H9 (cell line): Measurements from ENCODE around the gene LYSMD4. TPM values are rescaled to one million over a fixed set of nuclear protein-coding genes. Genes with fewer than 3 reads are reported as not detected.

Experiments used
- DNase-seq: peaks from one replicate; pipeline ENCODE4 v3.0.0-alpha.2; 2017
- H2AFZ ChIP-seq: one replicate; pipeline ENCODE4 v1.6.1; 2013; ENCODE audit warnings: mild to moderate bottlenecking, low read length, control low read depth, moderate library complexity
- H2AK5ac ChIP-seq: 2 replicates; pipeline ENCODE4 v1.6.1; 2013; ENCODE audit warnings: low read length, control low read depth, mixed read lengths; ENCODE audit not compliant: insufficient read length
- H2BK120ac ChIP-seq: one replicate; pipeline ENCODE4 v1.6.1; 2013; ENCODE audit warnings: low read depth, mild to moderate bottlenecking, low read length, control low read depth, inconsistent platforms; ENCODE audit not compliant: poor library complexity, severe bottlenecking
- H2BK12ac ChIP-seq: 2 replicates; pipeline ENCODE4 v1.6.1; 2013; ENCODE audit warnings: low read length, control low read depth, mixed read lengths, low read depth; ENCODE audit not compliant: insufficient read length
- H2BK15ac ChIP-seq: 2 replicates; pipeline ENCODE4 v1.6.1; 2013; ENCODE audit warnings: low read depth, low read length, control low read depth
- H2BK20ac ChIP-seq: one replicate; pipeline ENCODE4 v1.6.1; 2013; ENCODE audit warnings: low read depth, mild to moderate bottlenecking, low read length, control low read depth, inconsistent platforms; ENCODE audit not compliant: poor library complexity, severe bottlenecking
- H2BK5ac ChIP-seq: 2 replicates; pipeline ENCODE4 v1.6.1; 2013; ENCODE audit warnings: low read length, control low read depth, mixed read lengths; ENCODE audit not compliant: insufficient read length
- H3K14ac ChIP-seq: 2 replicates; pipeline ENCODE4 v1.6.1; 2013; ENCODE audit warnings: low read length, control low read depth; ENCODE audit not compliant: insufficient read depth
- H3K18ac ChIP-seq: 2 replicates; pipeline ENCODE4 v1.6.1; 2013; ENCODE audit warnings: low read depth, mild to moderate bottlenecking, mixed read lengths, low read length, control low read depth; ENCODE audit not compliant: insufficient read length
- H3K23ac ChIP-seq: 2 replicates; pipeline ENCODE4 v1.6.1; 2013; ENCODE audit warnings: low read length, control low read depth, mixed read lengths, low read depth; ENCODE audit not compliant: insufficient read length
- H3K23me2 ChIP-seq: 2 replicates; pipeline ENCODE4 v1.6.1; 2013; ENCODE audit warnings: low read depth, mild to moderate bottlenecking, mixed read lengths, low read length, control low read depth; ENCODE audit not compliant: insufficient read length, poor library complexity, severe bottlenecking
- H3K27ac ChIP-seq: 2 replicates; pipeline ENCODE4 v1.5.1; 2013; ENCODE audit warnings: low read length, control low read depth, mixed read lengths, low read depth; ENCODE audit not compliant: insufficient read length
- H3K27me3 ChIP-seq: 2 replicates; pipeline ENCODE4 v1.6.1; 2013; ENCODE audit warnings: low read length, control low read depth, inconsistent platforms; ENCODE audit not compliant: insufficient read depth
- H3K4ac ChIP-seq: 2 replicates; pipeline ENCODE4 v1.6.1; 2013; ENCODE audit warnings: low read depth, mild to moderate bottlenecking, control low read depth, inconsistent platforms, low read length, moderate library complexity
- H3K4me1 ChIP-seq: 2 replicates; pipeline ENCODE4 v1.6.1; 2013; ENCODE audit warnings: low read length, control low read depth, inconsistent platforms; ENCODE audit not compliant: insufficient read depth
- H3K4me2 ChIP-seq: 2 replicates; pipeline ENCODE4 v1.6.1; 2013; ENCODE audit warnings: low read length, control low read depth, mixed read lengths; ENCODE audit not compliant: insufficient read length, insufficient read depth
- H3K56ac ChIP-seq: 2 replicates; pipeline ENCODE4 v1.6.1; 2013; ENCODE audit warnings: low read depth, mild to moderate bottlenecking, mixed read lengths, low read length, control low read depth; ENCODE audit not compliant: insufficient read length
- H3K79me1 ChIP-seq: 2 replicates; pipeline ENCODE4 v1.6.1; 2013; ENCODE audit warnings: low read depth, mild to moderate bottlenecking, moderate library complexity, low read length, control low read depth, inconsistent platforms; ENCODE audit not compliant: insufficient read depth, poor library complexity, severe bottlenecking
- H3K79me2 ChIP-seq: 2 replicates; pipeline ENCODE4 v1.6.1; 2013; ENCODE audit warnings: low read length, control low read depth, inconsistent platforms; ENCODE audit not compliant: insufficient read depth
- H3K9ac ChIP-seq: 2 replicates; pipeline ENCODE4 v1.6.1; 2013; ENCODE audit warnings: low read length, control low read depth, mixed read lengths; ENCODE audit not compliant: insufficient read length; ENCODE audit errors: extremely low read depth
- H3K9me3 ChIP-seq: one replicate; pipeline ENCODE4 v1.6.1; 2013; ENCODE audit warnings: low read depth, low read length, inconsistent platforms; ENCODE audit not compliant: control insufficient read depth
- H3T11ph ChIP-seq: one replicate; pipeline ENCODE4 v1.6.1; 2013; ENCODE audit warnings: mild to moderate bottlenecking, low read length, control low read depth, inconsistent platforms
- H4K20me1 ChIP-seq: one replicate; pipeline ENCODE4 v1.6.1; 2013; ENCODE audit not compliant: control insufficient read depth, insufficient read length, insufficient read depth
- H4K5ac ChIP-seq: 2 replicates; pipeline ENCODE4 v1.6.1; 2013; ENCODE audit warnings: low read depth, mild to moderate bottlenecking, mixed read lengths, low read length, control low read depth; ENCODE audit not compliant: insufficient read length
- H4K8ac ChIP-seq: replicated peaks from 2 replicates; pipeline ENCODE4 v1.6.1; 2013; ENCODE audit warnings: low read length, control low read depth, mixed read lengths, low read depth; ENCODE audit not compliant: insufficient read length
- H4K91ac ChIP-seq: 2 replicates; pipeline ENCODE4 v1.6.1; 2013; ENCODE audit warnings: low read depth, mild to moderate bottlenecking, moderate library complexity, mixed read lengths, low read length, control low read depth; ENCODE audit not compliant: insufficient read length
- H3K27ac Mint-ChIP-seq, 3 experiments: 2 replicates in 2 of 3; 3 replicates in 1 of 3; pipeline ENCODE4 v1.8.0; 2020 to 2021; ENCODE audit warnings: mixed read lengths in 3 of 3, mild to moderate bottlenecking in 1 of 3, moderate library complexity in 1 of 3
- H3K27me3 Mint-ChIP-seq: 2 replicates; pipeline ENCODE4 v1.8.0; 2021; ENCODE audit warnings: low read depth, mild to moderate bottlenecking, moderate library complexity, mixed read lengths
- H3K36me3 Mint-ChIP-seq, 3 experiments: 2 replicates in 2 of 3; 3 replicates in 1 of 3; pipeline ENCODE4 v1.8.0; 2020 to 2021; ENCODE audit warnings: low read depth in 3 of 3, mixed read lengths in 3 of 3; ENCODE audit not compliant: insufficient read depth in 1 of 3
- H3K4me1 Mint-ChIP-seq, 2 experiments: 2 replicates each; pipeline ENCODE4 v1.8.0; 2020; ENCODE audit warnings: mixed read lengths in 2 of 2
- H3K4me3 Mint-ChIP-seq, 2 experiments: 2 replicates in 1 of 2; 3 replicates in 1 of 2; pipeline ENCODE4 v1.8.0; 2020 to 2021; ENCODE audit warnings: mild to moderate bottlenecking in 2 of 2, mixed read lengths in 2 of 2, moderate library complexity in 1 of 2
- H3K9me3 Mint-ChIP-seq, 2 experiments: 2 replicates in 1 of 2; 3 replicates in 1 of 2; pipeline ENCODE4 v1.8.0; 2020; ENCODE audit warnings: mild to moderate bottlenecking in 2 of 2, mixed read lengths in 2 of 2, moderate library complexity in 1 of 2
- CTCF ChIP-seq: fragments of 200-600 bp; sonication (generic); conservative IDR thresholded peaks from 3 replicates; pipeline ENCODE4 v1.8.0; 2021; ENCODE audit warnings: antibody characterized with exemption, mild to moderate bottlenecking
- WGBS: extraction: QIAGEN DNeasy Blood & Tissue Kit; methylation state at CpG from one replicate; pipeline ENCODE4 v1.1.7; 2013; ENCODE audit warnings: missing lambda C conversion rate, low lambda C conversion rate, mixed read lengths; ENCODE audit not compliant: insufficient read length; ENCODE audit errors: extremely low coverage; 5-methylcytosine and 5-hydroxymethylcytosine counted together
- total RNA-seq: library from RNA; stranded (reverse); gene quantifications from 2 replicates; pipeline ENCODE4 v1.2.1, GENCODE V29; 2021

Gene LYSMD4
- total RNA-seq, 1 experiment from 2014 or later, result 10.0 TPM

- H4K8ac ChIP-seq, result no peak overlapping the region
- no peaks in the 10 kb centered on the region for H4K20me1 ChIP-seq
- no peak overlapping the region for H3T11ph ChIP-seq
- no peaks in the 10 kb centered on the region for H3K79me2 ChIP-seq
- H3K23ac ChIP-seq, result no peak overlapping the region
- peak overlapping the region in 2 of 3 experiments; percentile 7 to 11; a peak in 3 of 7 replicates for H3K27ac Mint-ChIP-seq
- H2AK5ac ChIP-seq, result no peak overlapping the region
- no CpG with 5 or more reads among the region's 16 CpGs for WGBS
- H3K4me1 ChIP-seq, result no peaks in the 10 kb centered on the region
- H3K4me3 Mint-ChIP-seq, result no peak overlapping the region
- H3K56ac ChIP-seq, result no peak overlapping the region
- no peaks in the 10 kb centered on the region for H3K23me2 ChIP-seq
- peaks cover 7 to 30% (median 17%) of the 10 kb centered on the region in 3 experiments; a peak in 5 of 7 replicates for H3K36me3 Mint-ChIP-seq
- no peaks in the 10 kb centered on the region for H3K9me3 Mint-ChIP-seq
- no peak overlapping the region for H3K27ac ChIP-seq
- no peak overlapping the region for H4K91ac ChIP-seq
- no peak for TF ChIP-seq CTCF
- H2AFZ ChIP-seq, result no peak overlapping the region
- no peaks in the 10 kb centered on the region for H3K9me3 ChIP-seq
- no peak for DNase-seq
- H3K27me3 Mint-ChIP-seq, result no peaks in the 10 kb centered on the region
- H3K18ac ChIP-seq, result no peak overlapping the region
- no peak overlapping the region for H2BK20ac ChIP-seq
- H3K79me1 ChIP-seq, result no peaks in the 10 kb centered on the region
- H2BK15ac ChIP-seq, result no peak overlapping the region
- H2BK5ac ChIP-seq, result no peak overlapping the region
- no peak overlapping the region for H3K4ac ChIP-seq
- peaks cover 5 to 9% of the 10 kb centered on the region in 2 experiments for H3K4me1 Mint-ChIP-seq
- H3K27me3 ChIP-seq, result no peaks in the 10 kb centered on the region
- H2BK12ac ChIP-seq, result no peak overlapping the region
- no peak overlapping the region for H3K4me2 ChIP-seq
- no peak overlapping the region for H2BK120ac ChIP-seq
- no peak overlapping the region for H3K14ac ChIP-seq
- H3K9ac ChIP-seq, result no peak overlapping the region
- no peak overlapping the region for H4K5ac ChIP-seq
These were observed 23.8 kb downstream of the LYSMD4 start for GRCh38 chr15:99709243-99709986.
